HG03558 (cell line): ENCODE results near the gene PECR.
A peak's percentile ranks its signal among the peaks of the same experiment; 100 is the strongest.

Experiments
- ATAC-seq: cut with Tn5 transposase; IDR thresholded peaks from one replicate; pipeline ENCODE4 v1.9.1; 2021; ENCODE audit warnings: moderate number of reproducible peaks; ENCODE audit not compliant: unreplicated experiment; ENCODE audit errors: extremely low read depth

Gene PECR

GRCh38 chr2:216074380-216074779 is 7.2 kb downstream of the PECR start:
- ATAC-seq, result no peak

- ATAC-seq, result no peak
These were observed 7.8 kb downstream of the PECR start for GRCh38 chr2:216073773-216074172.

- no peak for ATAC-seq
These were observed 9.1 kb downstream of the PECR start for GRCh38 chr2:216072473-216072872.

- no peak for ATAC-seq
These were observed 10.3 kb downstream of the PECR start for GRCh38 chr2:216071111-216071851.

- ATAC-seq, result no peak
These were observed 11.4 kb downstream of the PECR start for GRCh38 chr2:216070195-216070594.

GRCh38 chr2:216069028-216069427 is 12.6 kb downstream of the PECR start:
- ATAC-seq, result no peak

- ATAC-seq, result no peak
These were observed 15.4 kb downstream of the PECR start for GRCh38 chr2:216066230-216066629.

- no peak for ATAC-seq
These were observed 16.9 kb downstream of the PECR start for GRCh38 chr2:216064665-216065064.

GRCh38 chr2:216064014-216064630 is 17.5 kb downstream of the PECR start:
- ATAC-seq, result no peak

GRCh38 chr2:216059233-216059834 is 22.3 kb downstream of the PECR start:
- ATAC-seq, result no peak

GRCh38 chr2:216057688-216058193 is 23.9 kb downstream of the PECR start:
- ATAC-seq, result peak; percentile 65

GRCh38 chr2:216056739-216057138 is 24.9 kb downstream of the PECR start:
- ATAC-seq, result peak; percentile 37

- no peak for ATAC-seq
These were observed 25.9 kb downstream of the PECR start for GRCh38 chr2:216055680-216056079.

- ATAC-seq, result no peak
These were observed 29.2 kb downstream of the PECR start for GRCh38 chr2:216052420-216052819.

- no peak for ATAC-seq
These were observed 30.3 kb downstream of the PECR start for GRCh38 chr2:216051350-216051749.

GRCh38 chr2:216049452-216049851 is 32.2 kb downstream of the PECR start:
- no peak for ATAC-seq

- ATAC-seq, result no peak
These were observed 34.2 kb downstream of the PECR start for GRCh38 chr2:216047397-216047796.

GRCh38 chr2:216044883-216045486 is 36.6 kb downstream of the PECR start:
- ATAC-seq, result peak; percentile 98

- no peak for ATAC-seq
These were observed 37.7 kb downstream of the PECR start for GRCh38 chr2:216043949-216044348.

GRCh38 chr2:216041438-216041837 is 40.2 kb downstream of the PECR start:
- no peak for ATAC-seq

GRCh38 chr2:216039918-216040317 is 41.7 kb downstream of the PECR start:
- ATAC-seq, result no peak
